Choroid plexus epithelial cell (primary cell): ENCODE results near the gene SANBR.

Source experiments
- DNase-seq: peaks from one replicate; pipeline ENCODE4 v3.0.0-alpha.2; 2010; ENCODE audit warnings: low read depth
- H3K4me3 ChIP-seq: 2 replicates; pipeline ENCODE4 v1.5.1; 2011; ENCODE audit warnings: low read depth, mild to moderate bottlenecking, control low read depth, low read length, moderate library complexity
- CTCF ChIP-seq: conservative IDR thresholded peaks from 2 replicates; pipeline ENCODE4 v1.5.1; 2011; ENCODE audit warnings: low read depth, mild to moderate bottlenecking, control low read depth, inconsistent platforms, low read length, moderate library complexity

SANBR gene

GRCh38 chr2:61065714-61066709 is at the start of gene SANBR:
Gene SANBR (plus strand): TSS chr2:61065871. CDS start chr2:61070351, 4,480 bp downstream.
- no peak for TF ChIP-seq CTCF
- H3K4me3 ChIP-seq = peak within 1 kb of the TSS; percentile 88

GRCh38 chr2:61015976-61016375 is 49.7 kb upstream of the SANBR start:
- TF ChIP-seq CTCF = no peak
- no peak overlapping the region for H3K4me3 ChIP-seq
- no peak for DNase-seq

More at GRCh38 chr2:61065714-61066709, at the start of gene SANBR:
- DNase-seq = peak; percentile 77

GRCh38 chr2:61016392-61017002 is 49.2 kb upstream of the SANBR start:
- no peak for TF ChIP-seq CTCF
- peak overlapping the region; percentile 92 for H3K4me3 ChIP-seq
- DNase-seq = no peak

GRCh38 chr2:61017003-61017555 is 48.6 kb upstream of the SANBR start:
- no peak for TF ChIP-seq CTCF
- DNase-seq = peak; percentile 69
- H3K4me3 ChIP-seq = peak overlapping the region; percentile 92

GRCh38 chr2:61017556-61018317 is 47.9 kb upstream of the SANBR start, which contains the start of the genes PEX13 and PUS10:
Gene PEX13 (plus strand): TSS chr2:61017720. CDS start chr2:61017760, 40 bp downstream.
Gene PUS10 (minus strand): TSS chr2:61018255. CDS start chr2:61011890, 6,365 bp downstream.
- TF ChIP-seq CTCF = no peak
- H3K4me3 ChIP-seq = peak within 1 kb of the TSS; percentile 92
- DNase-seq = peak; percentile 70

- TF ChIP-seq CTCF = no peak
- DNase-seq = peak; percentile 66
- peak overlapping the region; percentile 92 for H3K4me3 ChIP-seq
Measured at GRCh38 chr2:61018318-61018755, 47.3 kb upstream of the SANBR start.
